T-helper 2 cell treated with Interferon-gamma antibody and Interleukin-4, amounts not matched to agents 100 ng/mL and 5 ng/mL, for 36 hours (primary cell): Measurements from ENCODE around the gene MRTFB. TPM values are rescaled to one million over a fixed set of nuclear protein-coding genes. Genes with fewer than 3 reads are reported as not detected.

Experiments
- intact Hi-C: fragments of 100-400 bp; cut with micrococcal nuclease; formaldehyde crosslinking; loops from one replicate; pipeline ENCODE4 v1.15.1; 2023
- total RNA-seq: library from RNA; stranded (reverse); gene quantifications from 2 replicates; pipeline ENCODE4 v1.2.3, GENCODE V29; 2022

Gene MRTFB
- total RNA-seq, 1 donor from 2014 or later = 21.1 TPM

DNA sequence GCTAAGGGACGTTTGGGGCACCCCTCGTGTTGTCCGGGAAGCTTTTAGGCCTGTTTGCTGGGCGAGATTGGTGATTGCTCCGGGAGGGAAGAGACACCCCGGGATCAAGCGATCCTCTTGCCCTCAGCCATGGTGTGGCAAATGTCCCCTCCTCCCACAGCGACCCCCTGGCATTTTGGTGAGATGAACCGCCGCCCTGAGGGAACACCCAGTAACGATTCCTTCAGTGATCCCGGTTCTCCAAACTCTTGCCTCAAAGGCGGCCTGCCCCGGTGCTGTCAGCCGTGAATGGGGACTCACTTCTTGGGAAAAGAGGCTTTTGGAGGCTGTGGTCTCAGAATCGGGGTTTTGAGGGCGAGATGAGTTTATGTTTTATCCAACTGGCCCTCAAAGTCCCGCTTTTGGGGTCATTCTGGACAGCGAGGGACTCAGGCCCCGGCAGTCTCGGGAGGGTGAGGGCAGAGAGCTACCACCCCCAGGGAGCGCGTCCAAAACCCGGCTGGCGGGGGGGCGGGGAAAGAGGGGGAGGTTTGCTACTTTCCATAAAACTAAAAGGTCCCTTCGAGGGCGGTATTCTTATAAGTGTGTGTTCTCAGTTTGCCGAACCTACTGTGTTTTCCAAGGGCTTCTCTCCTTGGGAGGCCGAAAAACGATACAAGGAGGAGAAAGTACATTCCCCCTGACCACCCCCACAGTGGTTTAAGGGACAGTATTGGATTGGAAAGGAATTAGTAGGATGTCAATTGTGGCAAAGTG, 232.7 kb downstream of the MRTFB start:
- intact Hi-C loops = no loop called here

DNA sequence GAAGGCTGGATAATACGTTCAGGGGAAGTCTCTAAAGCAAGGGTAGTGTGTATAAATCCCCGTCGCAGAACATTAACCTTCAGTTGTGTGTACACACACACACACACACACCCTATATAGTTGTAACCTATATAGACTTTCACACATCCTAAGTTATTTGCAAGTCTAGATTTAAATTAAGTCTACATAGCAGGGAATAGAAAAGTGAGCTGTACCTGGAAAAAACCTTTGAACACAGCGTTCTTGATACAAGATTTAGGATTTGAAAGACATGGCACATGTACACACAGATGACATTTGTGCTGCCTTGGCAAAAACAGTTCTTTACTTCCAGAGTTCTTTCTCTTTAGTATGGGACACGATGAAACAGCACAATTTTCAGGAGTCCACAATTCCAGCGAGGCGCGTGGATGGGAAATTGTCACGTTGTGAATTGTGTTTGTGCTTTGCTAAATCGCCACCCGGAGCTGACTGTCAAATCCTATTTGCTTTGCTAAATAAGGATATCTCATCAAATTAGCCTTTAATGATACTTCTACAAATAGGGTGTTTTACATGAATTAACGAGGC, 233.9 kb downstream of the MRTFB start:
- intact Hi-C loops = no loop called here

DNA sequence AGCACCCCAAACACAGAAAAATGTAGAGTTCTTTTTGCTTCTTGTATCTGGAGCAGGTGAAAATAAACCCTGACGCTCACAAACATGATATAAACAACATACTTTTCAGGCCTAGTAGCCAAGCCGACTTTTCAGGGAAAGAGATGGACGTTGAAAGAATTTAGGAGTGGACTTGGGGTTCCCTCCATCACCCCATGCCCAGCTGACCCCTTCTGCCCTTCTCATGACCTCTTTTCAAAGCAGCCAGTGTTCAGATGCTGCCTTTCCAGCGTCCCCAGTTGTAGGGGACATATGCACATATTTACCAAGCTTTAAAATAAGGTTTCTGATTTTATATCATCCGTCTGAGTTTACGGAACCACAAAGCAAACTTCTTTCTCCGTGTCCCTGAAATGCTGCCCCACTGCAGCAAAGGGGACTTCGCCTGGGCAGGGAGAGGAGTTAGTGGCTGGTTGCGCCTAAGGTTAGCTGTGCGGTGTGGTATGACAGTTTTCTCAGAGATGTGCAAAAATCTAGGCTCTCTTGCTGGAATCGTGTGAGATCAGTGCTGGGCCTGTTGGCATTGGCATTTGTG, 235.5 kb downstream of the MRTFB start:
- intact Hi-C loops = no loop called here

DNA sequence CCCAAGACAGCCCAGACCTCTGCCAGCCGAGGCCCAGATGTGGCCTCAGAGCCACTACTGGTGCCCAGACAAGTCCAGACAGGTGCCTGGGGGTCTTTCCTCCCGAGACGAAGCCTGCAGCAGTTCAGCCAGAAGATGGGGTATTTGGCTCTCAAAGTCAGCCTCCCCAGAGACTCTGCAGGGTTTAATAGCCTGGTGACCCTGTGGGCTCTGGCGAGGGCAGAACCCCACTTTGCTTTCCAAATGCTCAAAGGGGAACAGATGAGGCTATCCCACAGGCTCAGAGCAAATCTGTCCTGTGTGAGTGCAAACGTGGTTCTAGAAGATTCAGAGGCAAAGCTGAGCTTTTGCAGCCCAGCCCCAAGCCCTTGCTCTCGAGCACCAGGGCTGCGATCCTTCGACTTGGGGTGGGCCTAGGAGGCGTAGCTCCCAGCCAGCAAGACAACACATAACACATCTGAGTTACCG, 236.0 kb downstream of the MRTFB start:
- intact Hi-C loops = no loop called here

DNA sequence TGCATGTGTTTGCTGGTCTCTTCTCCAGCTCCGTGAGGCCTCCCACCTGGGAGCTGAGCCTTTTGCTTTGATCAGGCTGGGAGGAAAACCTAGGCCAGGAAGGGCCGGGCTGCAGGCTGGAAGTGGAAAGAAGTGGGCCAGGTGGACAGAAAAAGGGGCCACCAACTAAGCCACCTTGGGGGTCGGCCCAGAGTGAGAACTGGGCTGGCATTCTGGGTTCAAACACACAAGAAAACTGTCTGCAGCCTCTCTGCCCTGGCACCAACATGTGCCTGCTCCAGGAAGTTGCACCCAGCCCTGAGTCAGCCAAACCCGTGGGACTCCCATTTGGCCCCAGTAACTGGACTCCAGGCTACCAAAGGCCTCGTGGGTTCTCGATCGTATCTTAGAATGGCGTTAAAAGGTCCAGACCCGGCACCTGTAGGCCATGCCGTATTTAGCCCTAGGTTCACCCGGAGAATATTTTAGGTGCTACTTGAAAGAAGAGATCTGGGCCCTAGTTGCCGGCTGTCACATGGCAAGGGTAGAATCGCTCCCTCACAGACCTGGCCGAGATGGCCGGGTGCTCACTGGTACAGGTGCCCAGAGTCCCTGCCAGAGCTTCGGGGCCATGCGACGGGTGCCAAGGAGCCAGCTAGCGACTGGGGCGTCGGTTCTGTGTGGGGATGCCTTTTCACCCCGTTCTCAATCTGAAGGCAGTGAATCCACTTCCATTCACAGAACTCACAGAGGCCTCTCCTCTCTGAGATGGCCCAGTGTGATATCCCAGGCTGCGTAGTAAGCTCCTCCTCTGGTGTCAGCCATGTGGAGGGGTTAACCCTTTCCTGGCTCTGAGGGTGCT, 236.6 kb downstream of the MRTFB start:
- intact Hi-C loops = no loop called here

DNA sequence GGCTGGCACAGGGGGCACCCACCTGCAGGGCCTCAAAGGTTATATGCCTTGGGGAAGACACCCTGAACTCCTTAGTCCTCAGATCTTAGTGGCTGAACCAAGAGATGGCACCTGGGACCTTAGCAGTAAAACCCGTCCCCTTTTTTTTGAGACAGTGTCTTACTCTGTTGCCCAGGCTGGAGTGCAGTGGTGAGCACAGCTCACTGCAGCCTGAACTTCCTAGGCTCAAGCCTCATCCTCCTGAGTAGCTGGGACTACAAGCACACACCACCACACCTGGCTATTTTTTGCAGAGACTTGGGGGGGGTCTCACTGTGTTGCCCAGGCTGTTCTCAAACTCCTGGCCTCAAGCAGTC, 237.2 kb downstream of the MRTFB start:
- intact Hi-C loops = no loop called here

DNA sequence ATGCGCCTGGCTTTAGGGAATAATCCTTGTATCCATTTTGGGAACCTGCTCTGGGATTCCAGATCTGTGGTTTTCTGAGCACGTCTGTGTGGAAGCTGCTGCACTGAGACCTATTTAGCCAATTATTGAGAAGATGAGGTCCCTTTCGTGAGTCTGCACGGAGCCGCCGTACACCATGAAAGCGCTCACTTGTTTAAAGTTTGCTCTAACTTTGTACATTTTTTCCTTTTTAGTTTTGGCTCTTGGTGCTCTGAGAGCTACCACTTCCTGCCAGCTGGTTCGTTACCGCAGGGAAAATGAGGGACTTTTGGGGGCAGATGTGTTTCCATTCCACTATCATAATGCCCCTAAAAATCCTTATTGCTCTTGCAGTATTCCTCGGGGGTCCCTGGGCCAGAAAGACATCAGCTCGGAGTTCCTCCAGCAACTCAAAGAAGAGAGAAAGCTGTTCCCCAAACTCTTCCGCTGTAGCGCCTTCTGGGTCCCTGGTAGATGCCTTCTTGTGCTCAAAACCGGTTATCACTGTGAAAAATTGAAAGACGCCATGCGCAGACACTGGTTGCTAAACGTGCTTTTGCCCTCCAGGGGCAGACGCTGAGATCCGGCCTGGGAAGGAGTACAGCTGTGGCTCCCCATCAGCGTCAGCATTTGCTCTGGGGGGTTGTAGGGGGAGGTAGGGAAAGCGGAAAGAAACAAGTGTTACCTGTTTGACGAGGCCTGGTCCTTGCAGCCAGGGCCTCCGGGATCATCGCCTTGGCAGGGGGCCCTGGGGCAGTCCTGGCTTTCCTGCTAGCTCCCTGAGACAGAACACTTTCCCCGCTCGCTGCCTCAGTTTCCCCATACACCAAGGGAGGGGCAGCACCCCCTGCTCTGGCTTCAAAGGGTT, 238.1 kb downstream of the MRTFB start:
- intact Hi-C loops = no loop called here

DNA sequence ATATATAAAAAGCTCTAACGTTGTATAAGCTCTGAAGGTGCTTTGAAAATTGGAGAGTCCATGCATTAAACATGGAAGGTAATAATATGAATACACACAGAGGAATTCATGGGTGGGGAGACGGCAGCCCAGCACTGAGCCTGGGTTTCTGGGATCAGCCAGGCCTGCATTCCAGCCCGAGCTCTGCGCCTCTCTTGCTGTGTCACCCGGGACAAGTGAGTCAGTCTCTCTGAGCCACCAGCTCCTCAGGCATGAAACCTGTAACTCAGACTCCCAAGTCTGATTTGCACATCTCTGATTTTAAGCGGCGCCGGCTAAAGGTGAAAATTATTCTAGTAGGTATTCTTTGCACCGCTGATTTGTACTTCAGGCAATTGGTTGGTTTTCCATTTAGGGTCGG, 238.8 kb downstream of the MRTFB start:
- intact Hi-C loops = no loop called here

DNA sequence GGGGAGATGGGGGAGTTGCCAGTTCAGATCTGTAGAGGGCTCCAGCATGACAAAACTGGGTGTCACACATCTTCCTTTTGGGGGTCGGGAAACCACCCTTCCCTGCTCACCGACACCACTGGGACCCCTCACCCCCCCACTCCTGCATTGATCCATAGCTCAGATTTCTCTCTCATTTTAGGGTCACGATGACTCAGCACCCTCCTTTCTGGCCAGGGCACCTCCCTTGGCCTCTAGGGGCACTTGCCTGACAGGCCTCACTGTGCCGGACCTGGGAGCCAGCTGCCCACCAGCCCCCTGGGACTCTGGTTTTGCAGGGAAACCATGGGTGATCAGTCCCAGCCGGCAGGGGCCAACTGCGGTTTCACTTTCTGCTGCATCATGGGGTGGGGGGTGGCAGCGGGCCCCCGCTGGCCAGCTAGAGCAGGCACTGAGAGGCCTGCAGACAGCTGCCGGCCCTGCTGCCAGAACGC, 239.4 kb downstream of the MRTFB start:
- intact Hi-C loops = no loop called here

DNA sequence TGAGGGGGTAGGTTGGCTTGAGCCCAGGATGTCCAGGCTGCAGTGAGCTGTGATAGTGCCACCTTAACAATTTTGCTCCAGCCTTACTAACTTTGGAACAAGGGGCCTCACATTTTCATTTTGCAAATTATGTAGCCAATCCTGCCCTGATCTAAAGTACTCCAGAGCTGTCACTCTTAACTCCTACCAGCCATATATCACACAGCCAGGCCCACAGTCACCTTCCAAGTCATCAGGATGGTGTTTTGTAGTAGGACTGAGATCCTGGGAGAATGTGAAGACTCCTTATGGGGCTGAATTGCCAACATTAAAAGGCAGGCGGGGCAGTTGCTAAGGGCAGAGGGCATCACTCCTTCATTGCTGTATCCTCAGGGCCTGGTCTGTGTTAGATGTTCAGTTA, 243.0 kb downstream of the MRTFB start:
- intact Hi-C loops = no loop called here

DNA sequence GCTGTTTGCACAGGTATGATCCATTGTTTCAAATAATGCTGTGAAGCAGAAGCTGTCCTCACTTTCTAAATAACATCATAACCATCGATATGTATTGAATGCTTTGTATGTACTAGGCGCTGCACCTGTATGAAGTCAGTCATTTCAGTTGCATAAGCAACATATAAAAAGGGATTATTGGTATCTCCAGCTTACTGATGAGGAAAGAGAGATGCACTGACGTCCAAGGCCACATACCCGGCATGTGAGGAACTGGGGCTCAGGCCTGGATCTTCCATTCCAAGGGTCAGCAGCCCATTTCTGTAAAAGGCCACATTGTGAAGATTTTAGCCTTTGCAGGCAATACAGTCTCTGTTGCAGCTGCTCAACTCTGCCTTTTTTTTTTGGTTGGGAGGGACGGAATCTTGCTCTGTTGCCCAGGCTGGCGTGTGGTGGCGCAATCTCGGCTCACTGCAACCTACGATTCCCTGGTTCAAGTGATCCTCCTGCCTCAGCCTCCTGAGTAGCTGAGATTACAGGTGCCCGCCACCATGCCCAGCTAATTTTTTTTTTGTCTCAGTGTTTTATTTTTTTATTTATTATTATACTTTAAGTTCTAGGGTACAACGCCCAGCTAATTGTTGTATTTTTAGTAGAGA, 244.7 kb downstream of the MRTFB start:
- intact Hi-C loops = no loop called here

Other genes starting within 250 kb of the MRTFB start
- gene ERCC4, start 151.2 kb upstream of the MRTFB start, total RNA-seq = 12.6 and 14.4 TPM in 2 replicates